ENCODE results near the gene LENG1.
A peak's percentile ranks its signal among the peaks of the same experiment; 100 is the strongest.
"Not testable (repeated sequence)": the region's sequence is repeated elsewhere in the genome, so short reads cannot be mapped to it uniquely, and the experiment has no call there.

Gene LENG1

GRCh38 chr19:54179921-54180461 is 20.5 kb upstream of the LENG1 start:
- Histone ChIP-seq H3K4me2 (peak overlapping the region; percentile 76), H3K4me3 (no peak overlapping the region), H3K9ac (0 out of 2 replicates have a peak overlapping the region, but pooled peaks have one; percentile 38), H4K20me1 (peaks cover 17% of the 10 kb centered on the region), H3K4me1 (peaks cover 37% of the 10 kb centered on the region), H3K9me3 (no peaks in the 10 kb centered on the region), H3K27ac (0 out of 2 replicates have a peak overlapping the region, but pooled peaks have one; percentile 30), H3K36me3 (peaks cover 68% of the 10 kb centered on the region), H3K27me3 (no peaks in the 10 kb centered on the region)
- no peak for TF ChIP-seq Cebpa-rat (IDR thresholded peaks at IDR 0.05)

GRCh38 chr19:54179262-54179852 is 19.8 kb upstream of the LENG1 start:
- Histone ChIP-seq H3K4me1 (peaks cover 43% of the 10 kb centered on the region), H3K36me3 (peaks cover 65% of the 10 kb centered on the region), H3K27ac (peak overlapping the region; percentile 77), H3K9me3 (no peaks in the 10 kb centered on the region), H3K27me3 (no peaks in the 10 kb centered on the region), H4K20me1 (peaks cover 17% of the 10 kb centered on the region), H3K4me3 (peak overlapping the region; percentile 23), H3K9ac (peak overlapping the region; percentile 36; the same call in 1 of the 2 replicates), H3K4me2 (peak overlapping the region; percentile 76)
- TF ChIP-seq Cebpa-rat (IDR thresholded peaks at IDR 0.05) = no peak

GRCh38 chr19:54178581-54179261 is 19.2 kb upstream of the LENG1 start:
- Histone ChIP-seq H3K27ac (peak overlapping the region; percentile 77), H3K4me1 (peaks cover 50% of the 10 kb centered on the region), H3K4me3 (peak overlapping the region; percentile 23; the same call in 1 of the 2 replicates), H3K9me3 (no peaks in the 10 kb centered on the region), H4K20me1 (peaks cover 17% of the 10 kb centered on the region), H3K9ac (peak overlapping the region; percentile 36), H3K36me3 (peaks cover 59% of the 10 kb centered on the region), H3K4me2 (peak overlapping the region; percentile 76), H3K27me3 (no peaks in the 10 kb centered on the region)
- TF ChIP-seq Cebpa-rat (IDR thresholded peaks at IDR 0.05) = no peak

- no peak overlapping the region for H3K9ac ChIP-seq
- no peaks in the 10 kb centered on the region for H3K27me3 ChIP-seq
- peaks cover 5% of the 10 kb centered on the region for H4K20me1 ChIP-seq
- H3K9me3 ChIP-seq = no peaks in the 10 kb centered on the region
- no peak for TF ChIP-seq Cebpa-rat (IDR thresholded peaks at IDR 0.05)
- H3K27ac ChIP-seq = peak overlapping the region; percentile 38; the same call in 1 of the 2 replicates
- no peak overlapping the region for H3K4me3 ChIP-seq
- H3K4me2 ChIP-seq = peak overlapping the region; percentile 72
- peaks cover 36% of the 10 kb centered on the region for H3K36me3 ChIP-seq
- H3K4me1 ChIP-seq = peaks cover 48% of the 10 kb centered on the region
Measured at GRCh38 chr19:54173951-54174834, 14.7 kb upstream of the LENG1 start.

- peaks cover 30% of the 10 kb centered on the region for H3K36me3 ChIP-seq
- H3K27ac ChIP-seq = no peak overlapping the region
- no peak for TF ChIP-seq Cebpa-rat (IDR thresholded peaks at IDR 0.05)
- peak overlapping the region; percentile 72 for H3K4me2 ChIP-seq
- no peaks in the 10 kb centered on the region for H3K27me3 ChIP-seq
- peaks cover 42% of the 10 kb centered on the region for H3K4me1 ChIP-seq
- H3K9ac ChIP-seq = no peak overlapping the region
- no peaks in the 10 kb centered on the region for H4K20me1 ChIP-seq
- no peak overlapping the region for H3K4me3 ChIP-seq
- no peaks in the 10 kb centered on the region for H3K9me3 ChIP-seq
Measured at GRCh38 chr19:54173359-54173699, 13.8 kb upstream of the LENG1 start.

- H3K27ac ChIP-seq = peak within 1 kb of the TSS; percentile 46
- TF ChIP-seq Cebpa-rat (IDR thresholded peaks at IDR 0.05) = no peak
Measured at GRCh38 chr19:54172471-54173358, 13.2 kb upstream of the LENG1 start, which contains the start of gene TMC4. Gene TMC4, minus strand, starts transcription at chr19:54173160. Its CDS starts 43 bp downstream, at chr19:54173117.

GRCh38 chr19:54171736-54172431 is 12.4 kb upstream of the LENG1 start:
- not testable (repeated sequence) for H3K4me2 ChIP-seq, H3K27me3 ChIP-seq, H3K9me3 ChIP-seq, H4K20me1 ChIP-seq, H3K4me3 ChIP-seq, H3K9ac ChIP-seq
- Histone ChIP-seq H3K27ac (0 out of 2 replicates have a peak overlapping the region, but pooled peaks have one; percentile 26), H3K4me1 (peaks cover 41% of the 10 kb centered on the region), H3K36me3 (peaks cover 18% of the 10 kb centered on the region)

More at GRCh38 chr19:54172471-54173358, 13.2 kb upstream of the LENG1 start, which contains the start of gene TMC4:
- Histone ChIP-seq H3K9me3 (no peaks in the 10 kb centered on the region), H3K4me3 (no peak within 1 kb of the TSS), H3K36me3 (peaks cover 25% of the 10 kb centered on the region), H3K9ac (no peak within 1 kb of the TSS), H4K20me1 (no peaks in the 10 kb centered on the region), H3K27me3 (no peaks in the 10 kb centered on the region), H3K4me2 (peak within 1 kb of the TSS; percentile 72), H3K4me1 (peaks cover 41% of the 10 kb centered on the region)

- H3K36me3 ChIP-seq = no peaks in the 10 kb centered on the region
Measured at GRCh38 chr19:54169149-54169740, 9.7 kb upstream of the LENG1 start.

More at GRCh38 chr19:54169149-54169740, 9.7 kb upstream of the LENG1 start:
- no peak overlapping the region for H3K27ac ChIP-seq
- no peak overlapping the region for H3K4me3 ChIP-seq
- no peaks in the 10 kb centered on the region for H3K27me3 ChIP-seq
- H4K20me1 ChIP-seq = no peaks in the 10 kb centered on the region
- H3K9me3 ChIP-seq = no peaks in the 10 kb centered on the region
- H3K4me1 ChIP-seq = peaks cover 31% of the 10 kb centered on the region
- TF ChIP-seq Cebpa-rat (IDR thresholded peaks at IDR 0.05) = no peak
- H3K4me2 ChIP-seq = no peak overlapping the region
- H3K9ac ChIP-seq = no peak overlapping the region

Measured in BLaER1 (cell line).